HUES6 (cell line): ENCODE data around the gene SEC24B.
"Not testable (repeated sequence)": the region's sequence is repeated elsewhere in the genome, so short reads cannot be mapped to it uniquely, and the experiment has no call there.

ENCODE experiments used
- H3K27ac ChIP-seq: 2 replicates; pipeline ENCODE4 v1.7.0; 2013; ENCODE audit warnings: low read depth, mild to moderate bottlenecking, low read length, inconsistent platforms
- H3K27me3 ChIP-seq: 2 replicates; pipeline ENCODE4 v1.6.1; 2013; ENCODE audit warnings: low read length; ENCODE audit not compliant: control insufficient read depth, insufficient read depth
- H3K36me3 ChIP-seq: 2 replicates; pipeline ENCODE4 v1.6.1; 2013; ENCODE audit warnings: low read length; ENCODE audit not compliant: control insufficient read depth, insufficient read depth
- H3K4me1 ChIP-seq: 2 replicates; pipeline ENCODE4 v1.6.1; 2013; ENCODE audit warnings: low read length; ENCODE audit not compliant: control insufficient read depth, insufficient read depth
- H3K4me3 ChIP-seq: 2 replicates; pipeline ENCODE4 v1.5.1; 2013; ENCODE audit warnings: low read depth, low read length
- H3K9ac ChIP-seq: one replicate; pipeline ENCODE4 v1.6.1; 2013; ENCODE audit warnings: mild to moderate bottlenecking, low read length
- H3K9me3 ChIP-seq: 2 replicates; pipeline ENCODE4 v1.6.1; 2013; ENCODE audit warnings: low read depth, low read length; ENCODE audit not compliant: control insufficient read depth, insufficient read depth

Gene SEC24B

GRCh38 chr4:109432696-109433095 lies 919 bp upstream of the SEC24B start:
- H3K4me3 ChIP-seq = peak overlapping the region; percentile 91
- H3K9me3 ChIP-seq = no peaks in the 10 kb centered on the region
- H3K27me3 ChIP-seq = no peaks in the 10 kb centered on the region
- H3K9ac ChIP-seq = peak overlapping the region; percentile 92
- peak overlapping the region; percentile 89; the same call in 1 of the 2 replicates for H3K27ac ChIP-seq
- H3K4me1 ChIP-seq = peaks cover 30% of the 10 kb centered on the region
- 0 out of 2 replicates have a peak, but pooled peaks cover 7% of the 10 kb centered on the region for H3K36me3 ChIP-seq

- H3K27me3 ChIP-seq = no peaks in the 10 kb centered on the region
- H3K36me3 ChIP-seq = 0 out of 2 replicates have a peak, but pooled peaks cover 7% of the 10 kb centered on the region
- peak overlapping the region; percentile 92 for H3K9ac ChIP-seq
- H3K4me1 ChIP-seq = peaks cover 32% of the 10 kb centered on the region
- H3K27ac ChIP-seq = peak overlapping the region; percentile 60; the same call in 1 of the 2 replicates
- no peaks in the 10 kb centered on the region for H3K9me3 ChIP-seq
- peak overlapping the region; percentile 91 for H3K4me3 ChIP-seq
Measured at GRCh38 chr4:109434007-109434971, 674 bp downstream of the SEC24B start.

- Histone ChIP-seq H3K4me1 (peaks cover 33% of the 10 kb centered on the region), H3K9ac (no peak overlapping the region), H3K4me3 (peak overlapping the region; percentile 91)
Measured at GRCh38 chr4:109435635-109436034, 2.0 kb downstream of the SEC24B start.

GRCh38 chr4:109436504-109436903 lies 2.9 kb downstream of the SEC24B start:
- H3K4me3 ChIP-seq = no peak overlapping the region
- H3K27me3 ChIP-seq = no peaks in the 10 kb centered on the region
- no peaks in the 10 kb centered on the region for H3K36me3 ChIP-seq
- no peak overlapping the region for H3K9ac ChIP-seq
- H3K9me3 ChIP-seq = no peaks in the 10 kb centered on the region
- H3K27ac ChIP-seq = no peak overlapping the region
- peaks cover 38% of the 10 kb centered on the region for H3K4me1 ChIP-seq

More at GRCh38 chr4:109435635-109436034, 2.0 kb downstream of the SEC24B start:
- H3K36me3 ChIP-seq = 0 out of 2 replicates have a peak, but pooled peaks cover 4% of the 10 kb centered on the region
- no peak overlapping the region for H3K27ac ChIP-seq
- H3K27me3 ChIP-seq = no peaks in the 10 kb centered on the region
- no peaks in the 10 kb centered on the region for H3K9me3 ChIP-seq

- no peak overlapping the region for H3K4me3 ChIP-seq
- H3K27ac ChIP-seq = no peak overlapping the region
- peaks cover 5% of the 10 kb centered on the region for H3K36me3 ChIP-seq
- no peaks in the 10 kb centered on the region for H3K27me3 ChIP-seq
- H3K4me1 ChIP-seq = peaks cover 25% of the 10 kb centered on the region
- peaks cover 2% of the 10 kb centered on the region; the same call in 1 of the 2 replicates for H3K9me3 ChIP-seq
- no peak overlapping the region for H3K9ac ChIP-seq
Measured at GRCh38 chr4:109440948-109441347, 7.3 kb downstream of the SEC24B start.

- H3K4me1 ChIP-seq = peaks cover 15% of the 10 kb centered on the region
- no peak overlapping the region for H3K27ac ChIP-seq
- H3K36me3 ChIP-seq = peaks cover 11% of the 10 kb centered on the region
- peaks cover 6% of the 10 kb centered on the region; the same call in 1 of the 2 replicates for H3K9me3 ChIP-seq
- H3K27me3 ChIP-seq = no peaks in the 10 kb centered on the region
- H3K4me3 ChIP-seq = no peak overlapping the region
- H3K9ac ChIP-seq = no peak overlapping the region
Measured at GRCh38 chr4:109441862-109442458, 8.3 kb downstream of the SEC24B start.

- no peaks in the 10 kb centered on the region for H3K27me3 ChIP-seq
- H3K4me1 ChIP-seq = peaks cover 12% of the 10 kb centered on the region
- peaks cover 17% of the 10 kb centered on the region for H3K36me3 ChIP-seq
- no peak overlapping the region for H3K27ac ChIP-seq
- H3K9me3 ChIP-seq = peaks cover 6% of the 10 kb centered on the region; the same call in 1 of the 2 replicates
- no peak overlapping the region for H3K9ac ChIP-seq
- H3K4me3 ChIP-seq = no peak overlapping the region
Measured at GRCh38 chr4:109444182-109444844, 10.7 kb downstream of the SEC24B start.

- H3K27me3 ChIP-seq = no peaks in the 10 kb centered on the region
- no peak overlapping the region for H3K27ac ChIP-seq
- H3K9ac ChIP-seq = no peak overlapping the region
- peaks cover under 1% of the 10 kb centered on the region; the same call in 1 of the 2 replicates for H3K4me1 ChIP-seq
- H3K9me3 ChIP-seq = peaks cover 10% of the 10 kb centered on the region
- peaks cover 41% of the 10 kb centered on the region for H3K36me3 ChIP-seq
- no peak overlapping the region for H3K4me3 ChIP-seq
Measured at GRCh38 chr4:109447278-109447677, 13.7 kb downstream of the SEC24B start.

GRCh38 chr4:109451544-109452273 lies 18.1 kb downstream of the SEC24B start:
- H3K27me3 ChIP-seq = no peaks in the 10 kb centered on the region
- no peak overlapping the region for H3K4me3 ChIP-seq
- H3K9me3 ChIP-seq = peaks cover 20% of the 10 kb centered on the region
- H3K4me1 ChIP-seq = no peaks in the 10 kb centered on the region
- H3K9ac ChIP-seq = no peak overlapping the region
- peaks cover 44% of the 10 kb centered on the region for H3K36me3 ChIP-seq
- no peak overlapping the region for H3K27ac ChIP-seq

- peaks cover 48% of the 10 kb centered on the region for H3K36me3 ChIP-seq
Measured at GRCh38 chr4:109453110-109453509, 19.5 kb downstream of the SEC24B start.

More at GRCh38 chr4:109453110-109453509, 19.5 kb downstream of the SEC24B start:
- H3K9me3 ChIP-seq = peaks cover 29% of the 10 kb centered on the region
- not testable (repeated sequence) for H3K27ac ChIP-seq, H3K4me3 ChIP-seq, H3K9ac ChIP-seq, H3K4me1 ChIP-seq, H3K27me3 ChIP-seq
